ENCODE results near the gene NLRP3.

NLRP3 gene

DNA sequence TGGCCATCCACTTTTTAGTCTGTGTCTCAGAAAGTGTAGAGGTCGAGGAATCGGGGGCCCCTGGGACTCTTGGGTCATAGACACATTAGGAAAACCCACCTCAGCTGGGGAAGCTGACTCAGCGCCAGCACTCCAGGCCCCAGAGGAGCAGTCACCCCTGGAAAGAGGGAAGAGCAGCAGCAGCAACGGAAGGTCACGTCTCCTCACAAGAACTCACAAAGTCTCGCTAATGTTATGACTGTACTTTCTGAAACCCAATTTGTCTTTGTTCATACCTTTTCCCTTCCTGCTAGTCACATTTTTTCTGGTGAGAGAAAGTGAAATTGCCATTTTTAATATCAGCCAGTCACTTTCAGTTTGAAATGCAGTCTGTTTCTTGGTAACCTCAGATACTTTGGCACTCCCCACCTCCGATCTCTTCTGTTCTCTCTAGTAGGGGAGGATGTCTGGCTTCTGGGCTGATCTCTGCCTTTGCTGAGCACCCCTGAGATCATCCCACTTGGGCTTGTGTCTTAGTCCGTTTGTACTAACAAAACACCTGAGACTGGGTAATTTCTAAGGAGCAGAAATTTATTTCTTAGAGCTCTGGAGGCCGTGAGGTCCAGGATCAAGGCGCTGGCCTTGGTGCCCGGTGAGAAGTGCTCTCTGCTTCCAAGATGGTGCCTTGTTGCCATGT lies 6.0 kb upstream of the NLRP3 start:
- TF ChIP-seq, protein P1, sequence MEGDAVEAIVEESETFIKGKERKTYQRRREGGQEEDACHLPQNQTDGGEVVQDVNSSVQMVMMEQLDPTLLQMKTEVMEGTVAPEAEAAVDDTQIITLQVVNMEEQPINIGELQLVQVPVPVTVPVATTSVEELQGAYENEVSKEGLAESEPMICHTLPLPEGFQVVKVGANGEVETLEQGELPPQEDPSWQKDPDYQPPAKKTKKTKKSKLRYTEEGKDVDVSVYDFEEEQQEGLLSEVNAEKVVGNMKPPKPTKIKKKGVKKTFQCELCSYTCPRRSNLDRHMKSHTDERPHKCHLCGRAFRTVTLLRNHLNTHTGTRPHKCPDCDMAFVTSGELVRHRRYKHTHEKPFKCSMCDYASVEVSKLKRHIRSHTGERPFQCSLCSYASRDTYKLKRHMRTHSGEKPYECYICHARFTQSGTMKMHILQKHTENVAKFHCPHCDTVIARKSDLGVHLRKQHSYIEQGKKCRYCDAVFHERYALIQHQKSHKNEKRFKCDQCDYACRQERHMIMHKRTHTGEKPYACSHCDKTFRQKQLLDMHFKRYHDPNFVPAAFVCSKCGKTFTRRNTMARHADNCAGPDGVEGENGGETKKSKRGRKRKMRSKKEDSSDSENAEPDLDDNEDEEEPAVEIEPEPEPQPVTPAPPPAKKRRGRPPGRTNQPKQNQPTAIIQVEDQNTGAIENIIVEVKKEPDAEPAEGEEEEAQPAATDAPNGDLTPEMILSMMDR (conservative IDR thresholded peaks at IDR 0.05; ENCODE audit: low read depth, low read length), result no peak
- H3K4me3 ChIP-seq (ENCODE audit: low read length), result no peak overlapping the region
- DNase-seq (ENCODE audit: low read depth), result no peak

DNA sequence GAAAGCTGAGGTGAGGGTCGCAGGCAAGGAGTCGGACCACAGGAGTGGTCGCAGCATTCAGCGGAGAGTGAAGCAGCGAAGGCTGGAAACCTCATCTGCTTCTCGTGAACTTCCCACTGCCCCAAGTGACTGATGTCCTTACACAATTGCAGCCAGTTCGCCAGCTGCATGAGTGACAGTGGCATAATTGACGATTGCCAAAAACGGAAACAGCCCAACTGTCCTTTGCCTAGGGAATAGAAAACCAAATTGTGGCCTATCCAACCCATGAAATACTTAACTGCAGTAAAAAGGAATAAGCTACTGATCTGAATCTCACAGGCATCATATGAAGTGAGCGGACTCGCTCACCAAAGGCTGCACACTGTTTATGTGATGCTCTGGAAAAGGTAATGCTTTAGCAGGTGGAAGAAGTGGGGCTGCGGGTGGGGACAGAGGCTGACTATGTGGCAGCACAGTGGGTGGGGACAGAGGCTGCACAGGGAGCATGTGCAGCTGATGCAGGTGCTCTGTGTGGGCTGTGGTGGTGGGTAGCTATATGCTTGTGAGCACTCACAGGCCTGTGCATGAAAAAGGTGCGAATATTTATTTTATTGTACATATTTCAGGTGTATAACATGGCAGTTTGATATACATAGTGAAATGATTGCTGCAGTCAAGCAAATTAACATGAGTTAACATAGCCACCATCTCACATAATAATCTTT lies 4.2 kb upstream of the NLRP3 start:
- no peak for DNase-seq (ENCODE audit: low read depth)
- H3K4me3 ChIP-seq (ENCODE audit: low read length), result no peak overlapping the region
- TF ChIP-seq, protein P1 (conservative IDR thresholded peaks at IDR 0.05; ENCODE audit: low read depth, low read length), result no peak

- TF ChIP-seq, protein P1 (conservative IDR thresholded peaks at IDR 0.05; ENCODE audit: low read depth, low read length), result no peak
- no peak overlapping the region for H3K4me3 ChIP-seq (ENCODE audit: low read length)
- no peak for DNase-seq (ENCODE audit: low read depth)
Observed at GRCh38 chr1:247417831-247418230, 1.9 kb downstream of the NLRP3 start.

DNA sequence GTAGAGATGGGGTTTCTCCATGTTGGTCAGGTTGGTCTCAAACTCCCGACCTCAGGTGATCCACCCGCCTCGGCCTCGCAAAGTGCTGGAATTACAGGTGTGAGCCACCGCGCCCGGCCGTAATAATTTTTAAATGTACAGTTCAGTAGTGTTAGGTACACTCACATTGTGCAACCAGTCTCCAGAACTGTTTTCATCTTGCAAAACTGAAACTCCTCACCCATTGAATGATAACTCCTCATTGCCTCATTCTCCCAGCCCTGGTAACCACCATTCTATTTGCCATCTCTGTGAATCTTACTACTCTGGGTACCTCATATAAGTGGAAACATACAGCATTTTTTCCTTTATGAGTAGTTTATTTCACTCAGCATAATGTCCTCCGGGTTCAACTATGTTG lies 3.4 kb downstream of the NLRP3 start:
- no peak overlapping the region for H3K4me3 ChIP-seq (ENCODE audit: low read length)
- TF ChIP-seq, protein P1 (conservative IDR thresholded peaks at IDR 0.05; ENCODE audit: low read depth, low read length), result no peak
- DNase-seq (ENCODE audit: low read depth), result no peak

GRCh38 chr1:247421074-247421473 lies 5.1 kb downstream of the NLRP3 start:
- TF ChIP-seq, protein P1 (conservative IDR thresholded peaks at IDR 0.05; ENCODE audit: low read depth, low read length), result no peak
- H3K4me3 ChIP-seq (ENCODE audit: low read length), result no peak overlapping the region
- DNase-seq (ENCODE audit: low read depth), result no peak

DNA sequence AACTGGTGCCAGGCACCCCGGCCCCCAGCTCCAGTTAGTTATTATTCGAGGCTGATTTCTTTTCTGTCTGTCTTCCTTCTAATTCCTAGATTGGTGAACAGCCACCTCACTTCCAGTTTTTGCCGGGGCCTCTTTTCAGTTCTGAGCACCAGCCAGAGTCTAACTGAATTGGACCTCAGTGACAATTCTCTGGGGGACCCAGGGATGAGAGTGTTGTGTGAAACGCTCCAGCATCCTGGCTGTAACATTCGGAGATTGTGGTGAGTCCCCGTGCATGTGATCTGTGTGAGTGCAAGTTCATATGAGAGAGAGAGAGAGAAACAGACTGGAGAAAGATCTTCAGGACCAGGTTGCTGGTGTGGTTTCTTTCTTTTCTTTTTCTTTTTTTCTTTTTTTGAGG lies 13.5 kb downstream of the NLRP3 start:
- TF ChIP-seq, protein P1 (conservative IDR thresholded peaks at IDR 0.05; ENCODE audit: low read depth, low read length), result no peak
- DNase-seq (ENCODE audit: low read depth), result no peak

DNA sequence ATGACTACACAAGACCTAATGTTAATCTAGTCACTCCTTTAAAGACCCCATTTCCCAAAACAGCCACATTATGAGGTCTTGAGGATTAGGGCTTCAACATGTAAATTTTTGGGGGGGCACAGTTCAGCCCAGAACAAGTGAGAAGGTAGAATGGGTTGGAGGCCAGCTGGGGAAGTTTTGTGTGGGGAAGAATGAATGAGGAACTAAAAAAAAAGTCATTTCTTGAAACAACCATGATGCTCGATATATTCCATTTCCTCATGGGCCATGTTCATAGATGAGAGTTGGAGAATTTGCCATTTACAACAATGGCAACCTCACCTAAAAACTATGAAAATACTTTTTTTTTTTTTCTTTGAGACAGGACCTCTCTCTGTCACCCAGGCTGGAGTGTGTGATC lies 14.5 kb downstream of the NLRP3 start:
- DNase-seq (ENCODE audit: low read depth), result no peak

More for the DNA sequence above, 13.5 kb downstream of the NLRP3 start:
- no peak overlapping the region for H3K4me3 ChIP-seq (ENCODE audit: low read length)

More for the DNA sequence above, 14.5 kb downstream of the NLRP3 start:
- H3K4me3 ChIP-seq (ENCODE audit: low read length), result no peak overlapping the region
- TF ChIP-seq, protein P1 (conservative IDR thresholded peaks at IDR 0.05; ENCODE audit: low read depth, low read length), result no peak

Measured in retinal pigment epithelial cell (primary cell).